Colonic mucosa (tissue), 4 donors: ENCODE data around the gene SERINC5. TPM values are rescaled to one million over a fixed set of nuclear protein-coding genes. Genes with fewer than 3 reads are reported as not detected.
"Not testable (repeated sequence)": the region's sequence is repeated elsewhere in the genome, so short reads cannot be mapped to it uniquely, and the experiment has no call there.

Experiments
- DNase-seq: peaks from one replicate; pipeline ENCODE4 v3.0.0-alpha.2; 2020
- H3K27ac ChIP-seq: fragments of 200-600 bp; one replicate; pipeline ENCODE4 v1.8.0; 2021
- H3K27me3 ChIP-seq: fragments of 200-600 bp; one replicate; pipeline ENCODE4 v1.8.0; 2021
- H3K36me3 ChIP-seq: fragments of 200-600 bp; one replicate; pipeline ENCODE4 v1.8.0; 2021
- H3K4me1 ChIP-seq: fragments of 200-600 bp; one replicate; pipeline ENCODE4 v1.8.0; 2021; ENCODE audit warnings: mild to moderate bottlenecking
- H3K4me3 ChIP-seq: fragments of 200-600 bp; one replicate; pipeline ENCODE4 v1.8.0; 2021
- H3K9ac ChIP-seq, 2 donors: one replicate each; pipeline ENCODE4 v1.7.0; 2013; ENCODE audit warnings: control low read depth in 2 of 2, low read depth in 2 of 2, low read length in 2 of 2
- H3K9me3 ChIP-seq: fragments of 200-600 bp; one replicate; pipeline ENCODE4 v1.8.0; 2021
- CTCF ChIP-seq: fragments of 200-600 bp; IDR thresholded peaks from one replicate; pipeline ENCODE4 v1.8.0; 2022; ENCODE audit warnings: antibody characterized with exemption, mild to moderate bottlenecking
- intact Hi-C: fragments of 100-400 bp; cut with DNase I; formaldehyde crosslinking; loops from one replicate; pipeline ENCODE4 v1.14.1; 2022
- total RNA-seq, 2 donors: library from RNA; stranded (reverse); fragmentation: NEBNext Ultra II Directional in 1 of 2; extraction: Animal tissue kit (Norgen Biotek cat#: 25700) in 1 of 2; gene quantifications; one replicate each; pipeline ENCODE4 v1.2.1, GENCODE V29; 2021
- donor health status: healthy.
- donor health status: DM: no; HTN: no; CAD: no.
- donor health status: DM: no; HTN: no; CAD: no.

SERINC5 gene
- total RNA-seq, 2 donors from 2014 or later: 138 to 141 TPM

GRCh38 chr5:80119372-80119771, 136.5 kb downstream of the SERINC5 start:
- Histone ChIP-seq H3K9ac (no peak overlapping the region), H3K36me3 (no peaks in the 10 kb centered on the region), H3K27ac (no peak overlapping the region), H3K4me1 (peaks cover 2% of the 10 kb centered on the region), H3K9me3 (no peaks in the 10 kb centered on the region), H3K4me3 (no peak overlapping the region), H3K27me3 (no peaks in the 10 kb centered on the region)
- intact Hi-C loops: no loop called here
- DNase-seq: no peak
- TF ChIP-seq CTCF: no peak

GRCh38 chr5:80117446-80117845, 138.4 kb downstream of the SERINC5 start:
- TF ChIP-seq CTCF: no peak
- Histone ChIP-seq H3K36me3 (no peaks in the 10 kb centered on the region), H3K9me3 (no peaks in the 10 kb centered on the region), H3K27ac (no peak overlapping the region), H3K4me3 (no peak overlapping the region), H3K9ac (no peak overlapping the region), H3K4me1 (peaks cover 2% of the 10 kb centered on the region), H3K27me3 (no peaks in the 10 kb centered on the region)
- DNase-seq: no peak
- intact Hi-C loops: no loop called here

- no peak overlapping the region for H3K9ac ChIP-seq
- H3K27me3 ChIP-seq: no peaks in the 10 kb centered on the region
- no peaks in the 10 kb centered on the region for H3K36me3 ChIP-seq
- H3K27ac ChIP-seq: no peak overlapping the region
- H3K9me3 ChIP-seq: no peaks in the 10 kb centered on the region
- no peak overlapping the region for H3K4me3 ChIP-seq
- H3K4me1 ChIP-seq: peaks cover 2% of the 10 kb centered on the region
- DNase-seq: no peak
- intact Hi-C loops: no loop called here
- no peak for TF ChIP-seq CTCF
Measured at GRCh38 chr5:80116465-80116864, 139.4 kb downstream of the SERINC5 start.

GRCh38 chr5:80116000-80116399, 139.8 kb downstream of the SERINC5 start:
- H3K9me3 ChIP-seq: no peaks in the 10 kb centered on the region
- intact Hi-C loops: no loop called here
- no peak overlapping the region for H3K4me3 ChIP-seq
- no peaks in the 10 kb centered on the region for H3K36me3 ChIP-seq
- no peak overlapping the region for H3K9ac ChIP-seq
- H3K4me1 ChIP-seq: peaks cover 2% of the 10 kb centered on the region
- no peak for TF ChIP-seq CTCF
- no peak overlapping the region for H3K27ac ChIP-seq
- H3K27me3 ChIP-seq: no peaks in the 10 kb centered on the region
- no peak for DNase-seq

- peak; percentile 91 for DNase-seq
- no peak for TF ChIP-seq CTCF
- Histone ChIP-seq H3K4me3 (no peak overlapping the region), H3K4me1 (peaks cover 2% of the 10 kb centered on the region), H3K9ac (no peak overlapping the region), H3K27me3 (no peaks in the 10 kb centered on the region), H3K9me3 (no peaks in the 10 kb centered on the region), H3K27ac (no peak overlapping the region), H3K36me3 (no peaks in the 10 kb centered on the region)
- intact Hi-C loops: no loop called here
Measured at GRCh38 chr5:80114860-80115259, 141.0 kb downstream of the SERINC5 start.

- H3K4me3 ChIP-seq, H3K4me1 ChIP-seq, H3K9me3 ChIP-seq, H3K36me3 ChIP-seq, intact Hi-C loops, H3K27me3 ChIP-seq, DNase-seq, H3K27ac ChIP-seq, H3K9ac ChIP-seq: not testable (repeated sequence)
Measured at GRCh38 chr5:80111376-80111990, 144.4 kb downstream of the SERINC5 start.
